Neural progenitor cell (in vitro differentiated cells): ENCODE data around the gene KAZN. TPM values are rescaled to one million over a fixed set of nuclear protein-coding genes. Genes with fewer than 3 reads are reported as not detected.

Experiments
- DNase-seq: peaks from one replicate; pipeline ENCODE4 v3.0.0-alpha.2; 2016; ENCODE audit warnings: low spot score
- H2AFZ ChIP-seq: fragments of 200-600 bp; sonication (generic); replicated peaks from 2 replicates; pipeline ENCODE4 v1.6.1; 2016; ENCODE audit warnings: antibody characterized with exemption
- H3F3A ChIP-seq: fragments of 200-600 bp; sonication (generic); 2 replicates; pipeline ENCODE4 v1.6.1; 2016; ENCODE audit warnings: antibody characterized with exemption, low read depth
- H3K27ac ChIP-seq: fragments of 200-600 bp; sonication (generic); 2 replicates; pipeline ENCODE4 v1.5.1; 2016; ENCODE audit warnings: mild to moderate bottlenecking
- H3K27me3 ChIP-seq: fragments of 200-600 bp; sonication (generic); 2 replicates; pipeline ENCODE4 v1.6.1; 2016; ENCODE audit warnings: mild to moderate bottlenecking, moderate library complexity
- H3K36me3 ChIP-seq: fragments of 200-600 bp; sonication (generic); 2 replicates; pipeline ENCODE4 v1.5.1; 2016
- H3K4me1 ChIP-seq: fragments of 200-600 bp; sonication (generic); 2 replicates; pipeline ENCODE4 v1.6.1; 2016; ENCODE audit warnings: mixed run types
- H3K4me2 ChIP-seq: fragments of 200-600 bp; sonication (generic); 2 replicates; pipeline ENCODE4 v1.6.1; 2016
- H3K4me3 ChIP-seq: fragments of 200-600 bp; sonication (generic); 2 replicates; pipeline ENCODE4 v1.5.1; 2016
- H3K79me2 ChIP-seq: fragments of 200-600 bp; sonication (generic); 2 replicates; pipeline ENCODE4 v1.6.1; 2016; ENCODE audit warnings: low read depth
- H3K9ac ChIP-seq: fragments of 200-600 bp; sonication (generic); 2 replicates; pipeline ENCODE4 v1.6.1; 2016
- H3K9me3 ChIP-seq: fragments of 200-600 bp; sonication (generic); 2 replicates; pipeline ENCODE4 v1.5.1; 2016; ENCODE audit warnings: low read depth
- H4K20me1 ChIP-seq: fragments of 200-600 bp; sonication (generic); 2 replicates; pipeline ENCODE4 v1.6.1; 2016; ENCODE audit warnings: low read depth
- H3K27ac Mint-ChIP-seq: 3 replicates; pipeline ENCODE4 v1.8.0; 2021; ENCODE audit warnings: mixed read lengths
- H3K27me3 Mint-ChIP-seq: 2 replicates; pipeline ENCODE4 v1.8.0; 2022; ENCODE audit warnings: low read depth, mild to moderate bottlenecking, inconsistent platforms, moderate library complexity, mixed read lengths; ENCODE audit not compliant: insufficient read depth
- H3K36me3 Mint-ChIP-seq: 3 replicates; pipeline ENCODE4 v1.8.0; 2021; ENCODE audit warnings: mixed read lengths
- H3K4me1 Mint-ChIP-seq: 3 replicates; pipeline ENCODE4 v1.8.0; 2021; ENCODE audit warnings: mixed read lengths
- H3K4me3 Mint-ChIP-seq: 3 replicates; pipeline ENCODE4 v1.8.0; 2021; ENCODE audit warnings: mild to moderate bottlenecking, moderate library complexity, mixed read lengths
- H3K9me3 Mint-ChIP-seq: 3 replicates; pipeline ENCODE4 v1.8.0; 2020; ENCODE audit warnings: mixed read lengths
- CTCF ChIP-seq: fragments of 200-600 bp; sonication (generic); IDR thresholded peaks from 2 replicates; pipeline ENCODE4 v1.5.1; 2017; ENCODE audit warnings: antibody characterized with exemption, mild to moderate bottlenecking
- EZH2 ChIP-seq: fragments of 200-600 bp; sonication (generic); IDR thresholded peaks from 2 replicates; pipeline ENCODE4 v1.6.1; 2017; ENCODE audit warnings: antibody characterized with exemption, mild to moderate bottlenecking, moderate library complexity
- EZH2phosphoT487 ChIP-seq: fragments of 200-600 bp; sonication (generic); IDR thresholded peaks from 2 replicates; pipeline ENCODE4 v1.6.1; 2017; ENCODE audit warnings: antibody characterized with exemption
- total RNA-seq: library from RNA; depleted of rRNA; stranded (reverse); fragments of >200 nt; gene quantifications from 2 replicates; pipeline ENCODE4 v1.2.3, GENCODE V29; 2015; ENCODE audit warnings: low replicate concordance

KAZN gene
- total RNA-seq, 1 donor from 2014 or later: 6.1 TPM

GRCh38 chr1:15118579-15118978, 520.1 kb downstream of the KAZN start:
- Histone ChIP-seq H3K4me2 (no peak overlapping the region), H4K20me1 (no peaks in the 10 kb centered on the region), H3K9me3 (no peaks in the 10 kb centered on the region), H3K27me3 (no peaks in the 10 kb centered on the region), H3K4me1 (peaks cover 5% of the 10 kb centered on the region), H3K4me3 (no peak overlapping the region), H3K27ac (no peak overlapping the region), H2AFZ (no peak overlapping the region), H3K9ac (no peak overlapping the region), H3K36me3 (no peaks in the 10 kb centered on the region), H3K79me2 (no peaks in the 10 kb centered on the region), H3F3A (no peaks in the 10 kb centered on the region)
- no peak for DNase-seq
- Mint-ChIP-seq H3K4me1 (peaks cover 2% of the 10 kb centered on the region), H3K27ac (no peak overlapping the region), H3K36me3 (no peaks in the 10 kb centered on the region), H3K4me3 (no peak overlapping the region), H3K27me3 (peaks cover 2% of the 10 kb centered on the region), H3K9me3 (no peaks in the 10 kb centered on the region)
- TF ChIP-seq EZH2phosphoT487: no peak
- TF ChIP-seq EZH2: no peak
- TF ChIP-seq CTCF: no peak

- H3K36me3 Mint-ChIP-seq: no peaks in the 10 kb centered on the region
- peaks cover 5% of the 10 kb centered on the region for H3K4me1 Mint-ChIP-seq
- H3K27me3 ChIP-seq: no peaks in the 10 kb centered on the region
- H2AFZ ChIP-seq: no peak overlapping the region
- H3K4me3 Mint-ChIP-seq: no peak overlapping the region
- H3K27ac Mint-ChIP-seq: no peak overlapping the region
- no peak overlapping the region for H3K4me3 ChIP-seq
- no peak overlapping the region for H3K4me2 ChIP-seq
- peaks cover 5% of the 10 kb centered on the region for H3K4me1 ChIP-seq
- no peaks in the 10 kb centered on the region for H4K20me1 ChIP-seq
- no peak for DNase-seq
- no peaks in the 10 kb centered on the region for H3F3A ChIP-seq
- no peak overlapping the region for H3K27ac ChIP-seq
- H3K9me3 Mint-ChIP-seq: no peaks in the 10 kb centered on the region
- H3K27me3 Mint-ChIP-seq: peaks cover 5% of the 10 kb centered on the region
- no peaks in the 10 kb centered on the region for H3K36me3 ChIP-seq
- H3K9ac ChIP-seq: no peak overlapping the region
- TF ChIP-seq CTCF (no peak), EZH2phosphoT487 (no peak), EZH2 (no peak)
- no peaks in the 10 kb centered on the region for H3K79me2 ChIP-seq
- no peaks in the 10 kb centered on the region for H3K9me3 ChIP-seq
Observed at GRCh38 chr1:15120251-15120945, 521.9 kb downstream of the KAZN start.

- TF ChIP-seq EZH2 (no peak), EZH2phosphoT487 (no peak), CTCF (no peak)
- peaks cover 5% of the 10 kb centered on the region for H3K4me1 ChIP-seq
- no peaks in the 10 kb centered on the region for H3K27me3 ChIP-seq
- H3F3A ChIP-seq: no peaks in the 10 kb centered on the region
- H3K9me3 ChIP-seq: no peaks in the 10 kb centered on the region
- Mint-ChIP-seq H3K36me3 (no peaks in the 10 kb centered on the region), H3K4me3 (no peak overlapping the region), H3K27me3 (peaks cover 7% of the 10 kb centered on the region), H3K27ac (no peak overlapping the region), H3K9me3 (no peaks in the 10 kb centered on the region), H3K4me1 (peaks cover 5% of the 10 kb centered on the region)
- H3K9ac ChIP-seq: no peak overlapping the region
- H3K79me2 ChIP-seq: no peaks in the 10 kb centered on the region
- H3K36me3 ChIP-seq: no peaks in the 10 kb centered on the region
- H2AFZ ChIP-seq: no peak overlapping the region
- no peaks in the 10 kb centered on the region for H4K20me1 ChIP-seq
- peak; percentile 25 for DNase-seq
- H3K27ac ChIP-seq: no peak overlapping the region
- no peak overlapping the region for H3K4me2 ChIP-seq
- no peak overlapping the region for H3K4me3 ChIP-seq
Observed at GRCh38 chr1:15122331-15122730, 523.8 kb downstream of the KAZN start.
